SJSA1 (cell line): Measurements from ENCODE around the gene PHKA2. TPM values are rescaled to one million over a fixed set of nuclear protein-coding genes. Genes with fewer than 3 reads are reported as not detected.

Experiments used
- DNase-seq, 2 experiments: peaks; one replicate each; pipeline ENCODE4 v3.0.0-alpha.2; 2015 to 2020; ENCODE audit warnings: low spot score in 2 of 2, low read depth in 1 of 2
- H3K27ac ChIP-seq: fragments of 250-450 bp; sonication (Bioruptor Pico); 2 replicates; pipeline ENCODE4 v1.5.1; 2020; ENCODE audit warnings: mild to moderate bottlenecking, moderate library complexity
- H3K27me3 ChIP-seq: fragments of 250-450 bp; sonication (Bioruptor Pico); replicated peaks from 2 replicates; pipeline ENCODE4 v1.5.1; 2020; ENCODE audit warnings: mild to moderate bottlenecking, moderate library complexity
- H3K36me3 ChIP-seq: fragments of 250-450 bp; sonication (Bioruptor Pico); 2 replicates; pipeline ENCODE4 v1.5.1; 2020; ENCODE audit warnings: mild to moderate bottlenecking
- H3K4me1 ChIP-seq: fragments of 250-450 bp; sonication (Bioruptor Pico); replicated peaks from 2 replicates; pipeline ENCODE4 v1.6.1; 2021; ENCODE audit warnings: mild to moderate bottlenecking
- H3K4me3 ChIP-seq: fragments of 250-450 bp; sonication (Bioruptor Pico); 2 replicates; pipeline ENCODE4 v1.5.1; 2020; ENCODE audit warnings: mild to moderate bottlenecking
- H3K9me3 ChIP-seq: fragments of 250-450 bp; sonication (Bioruptor Pico); replicated peaks from 2 replicates; pipeline ENCODE4 v1.5.1; 2020; ENCODE audit warnings: mild to moderate bottlenecking
- total RNA-seq: library from RNA; depleted of rRNA; stranded (reverse); fragments of >200 nt; shearing (Covaris generic); gene quantifications from 2 replicates; pipeline ENCODE4 v1.2.3, GENCODE V29; 2014

The PHKA2 gene
- total RNA-seq, 1 experiment from 2014 or later = 10.8 TPM

DNA sequence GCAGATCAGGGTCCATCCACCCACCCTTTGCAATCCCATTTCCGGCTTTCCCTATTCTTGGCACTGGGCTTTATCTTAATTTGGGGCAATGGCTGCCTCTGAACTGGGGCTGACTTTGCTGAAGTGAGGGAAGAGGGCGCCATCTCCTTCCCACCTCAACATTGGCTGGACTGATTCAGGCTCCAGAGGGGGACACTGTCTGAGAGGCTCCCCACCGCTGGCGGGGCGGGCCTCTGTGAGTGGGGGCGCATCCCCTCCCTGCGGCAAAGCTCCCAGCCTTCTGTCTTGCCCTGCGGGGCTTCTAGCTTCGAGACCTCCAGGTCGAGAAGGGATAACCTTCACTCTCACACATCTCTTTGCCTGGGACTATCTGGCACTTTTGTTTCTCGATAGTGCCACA lies 85.8 kb downstream of the PHKA2 start:
- H3K27me3 ChIP-seq = no peaks in the 10 kb centered on the region
- H3K9me3 ChIP-seq = no peaks in the 10 kb centered on the region
- no peak for DNase-seq
- no peaks in the 10 kb centered on the region for H3K4me1 ChIP-seq
- no peaks in the 10 kb centered on the region for H3K36me3 ChIP-seq
- no peak overlapping the region for H3K4me3 ChIP-seq
- no peak overlapping the region for H3K27ac ChIP-seq

DNA sequence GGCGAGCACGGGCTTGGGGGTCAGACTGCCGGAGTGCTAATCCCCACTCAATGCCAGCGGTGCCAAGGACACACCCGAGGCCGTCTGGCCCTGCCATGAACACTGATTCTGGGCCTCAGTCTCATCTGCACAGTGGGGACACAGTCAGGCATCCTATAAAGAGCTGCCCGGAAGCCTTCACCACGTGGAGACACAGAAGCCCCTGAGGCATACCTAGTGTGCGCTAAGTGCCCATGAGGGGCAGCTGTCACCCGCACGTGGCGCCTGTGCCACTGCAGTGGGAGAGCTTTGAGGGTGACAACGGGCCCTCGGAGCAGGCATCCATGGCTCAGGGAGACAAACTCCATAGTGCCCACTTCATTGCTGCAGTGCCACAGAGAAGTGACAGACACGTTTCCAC lies 86.3 kb downstream of the PHKA2 start:
- no peaks in the 10 kb centered on the region for H3K9me3 ChIP-seq
- DNase-seq = no peak
- no peaks in the 10 kb centered on the region for H3K27me3 ChIP-seq

DNA sequence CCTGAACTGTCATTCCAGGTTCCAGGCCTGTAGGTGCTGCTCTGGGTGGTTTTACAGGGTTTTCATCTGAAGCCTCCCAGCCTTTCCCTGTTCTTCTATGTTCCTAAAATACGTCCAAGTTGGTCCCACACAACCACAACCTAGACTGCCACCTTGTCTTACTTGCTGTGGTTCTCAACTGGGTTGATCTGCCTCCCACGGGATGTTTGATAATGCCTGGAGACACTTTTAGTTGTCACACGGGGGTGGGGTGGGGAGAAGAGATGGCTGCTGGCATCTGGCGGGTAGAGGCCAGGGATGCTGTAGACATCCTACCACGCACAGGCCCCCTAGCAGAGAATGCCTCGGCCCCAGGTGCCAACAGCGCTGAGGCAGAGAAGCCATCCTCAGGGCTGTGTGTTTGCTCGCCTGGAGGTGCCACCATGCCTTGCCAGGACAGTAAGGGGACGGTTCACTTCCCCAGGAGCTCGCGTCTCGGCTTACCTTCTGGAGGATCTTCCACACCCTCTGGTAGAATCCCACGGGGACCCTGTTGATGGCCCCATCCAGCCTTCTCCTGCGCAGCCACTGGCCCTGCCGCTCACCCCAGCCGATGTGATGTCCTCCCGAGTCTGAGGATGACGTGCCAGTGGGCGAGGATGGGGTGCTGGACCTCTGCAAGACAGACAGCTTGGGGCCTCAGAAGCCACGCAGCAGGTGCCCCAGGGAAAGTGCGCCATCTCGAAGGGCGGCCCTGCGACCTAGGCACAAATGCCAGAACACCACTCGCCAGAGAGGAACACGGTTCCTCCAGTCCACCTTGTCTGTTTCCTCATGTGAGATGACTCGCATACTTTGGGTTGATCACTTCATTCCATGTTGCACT lies 87.0 kb downstream of the PHKA2 start:
- DNase-seq = no peak
- H3K36me3 ChIP-seq = no peaks in the 10 kb centered on the region
- no peaks in the 10 kb centered on the region for H3K4me1 ChIP-seq
- no peaks in the 10 kb centered on the region for H3K27me3 ChIP-seq
- no peaks in the 10 kb centered on the region for H3K9me3 ChIP-seq
- H3K4me3 ChIP-seq = no peak overlapping the region
- H3K27ac ChIP-seq = no peak overlapping the region

More for the DNA sequence above, 86.3 kb downstream of the PHKA2 start:
- Histone ChIP-seq H3K27ac (no peak overlapping the region), H3K4me3 (no peak overlapping the region), H3K4me1 (no peaks in the 10 kb centered on the region), H3K36me3 (no peaks in the 10 kb centered on the region)

DNA sequence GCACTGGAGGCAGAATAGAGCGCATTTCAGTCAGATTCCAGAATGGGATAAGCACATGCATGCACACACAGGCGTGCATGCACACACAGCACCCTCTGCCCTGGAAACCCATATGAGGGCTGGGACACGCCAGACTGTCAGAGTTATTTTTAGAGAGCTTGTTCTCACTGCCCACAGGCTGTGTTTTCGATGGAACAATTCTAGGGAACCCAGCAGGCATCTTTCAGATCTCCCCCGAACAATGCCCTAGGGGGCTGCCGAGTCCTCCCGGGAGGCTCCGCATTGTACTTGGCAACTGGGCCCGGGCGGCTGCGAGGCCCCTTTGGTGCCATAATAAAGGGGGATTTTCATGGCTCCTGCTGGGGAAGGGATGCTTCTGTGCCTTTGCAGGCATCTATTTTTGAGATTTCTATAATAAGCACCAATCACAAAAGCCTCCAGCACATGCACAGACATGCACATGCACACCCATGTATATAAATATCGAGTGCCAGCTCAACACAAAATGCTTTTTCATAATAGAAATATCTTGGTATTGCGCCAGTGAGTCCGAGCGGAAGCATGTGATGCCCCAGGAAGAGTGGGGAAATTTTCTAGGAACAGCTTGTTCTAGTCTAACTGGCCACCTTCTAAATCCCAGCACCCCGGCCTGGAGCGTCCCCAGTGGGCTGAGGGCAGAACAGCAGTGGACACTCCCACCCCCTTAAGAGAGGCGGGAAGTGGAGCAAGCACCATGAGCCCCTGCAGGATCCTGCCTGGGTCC lies 88.5 kb downstream of the PHKA2 start:
- H3K4me3 ChIP-seq = no peak overlapping the region
- no peaks in the 10 kb centered on the region for H3K36me3 ChIP-seq
- no peaks in the 10 kb centered on the region for H3K27me3 ChIP-seq
- no peak for DNase-seq
- H3K27ac ChIP-seq = no peak overlapping the region
- H3K4me1 ChIP-seq = no peaks in the 10 kb centered on the region
- no peaks in the 10 kb centered on the region for H3K9me3 ChIP-seq

DNA sequence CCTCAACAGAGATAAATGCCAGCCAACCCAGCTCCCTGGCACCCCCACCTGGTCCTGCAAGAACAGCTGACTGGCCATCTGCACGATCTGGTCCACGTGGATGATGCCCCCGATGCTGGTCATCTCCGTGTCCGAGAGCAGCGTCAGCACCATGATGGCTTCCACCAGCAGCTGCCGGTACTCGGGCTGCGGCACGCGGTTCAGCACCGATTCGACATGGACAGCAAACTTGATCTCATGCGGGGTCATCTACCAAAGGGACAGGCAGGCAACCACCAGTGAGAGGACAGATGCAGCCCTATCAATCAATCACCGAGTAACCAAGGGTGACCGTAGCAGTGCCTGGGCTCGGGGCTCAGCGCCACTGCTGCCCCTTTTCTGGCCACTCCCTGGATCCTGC lies 89.8 kb downstream of the PHKA2 start:
- no peak overlapping the region for H3K4me3 ChIP-seq
- no peaks in the 10 kb centered on the region for H3K4me1 ChIP-seq
- DNase-seq = no peak
- H3K36me3 ChIP-seq = no peaks in the 10 kb centered on the region
- no peak overlapping the region for H3K27ac ChIP-seq
- no peaks in the 10 kb centered on the region for H3K27me3 ChIP-seq
- H3K9me3 ChIP-seq = no peaks in the 10 kb centered on the region

DNA sequence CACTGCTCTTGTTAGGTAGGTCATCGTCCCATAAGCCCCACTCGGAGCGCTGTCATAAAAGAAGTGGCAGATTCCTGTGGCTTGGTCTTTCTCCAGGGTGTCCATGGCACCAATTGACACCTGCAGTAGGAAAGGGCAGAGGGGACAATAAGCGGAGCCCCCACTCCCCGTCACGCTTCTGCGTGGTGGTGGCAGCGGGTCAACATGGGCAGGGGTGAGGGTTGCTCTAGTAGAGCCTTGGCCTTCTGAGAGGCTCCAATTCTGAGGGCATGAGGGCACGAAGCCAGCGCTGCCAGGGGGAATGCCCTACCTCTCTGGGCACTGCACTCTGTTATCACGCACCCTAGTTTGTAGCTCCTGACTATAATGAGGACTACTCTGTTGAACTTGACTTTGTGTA lies 90.4 kb downstream of the PHKA2 start:
- Histone ChIP-seq H3K36me3 (no peaks in the 10 kb centered on the region), H3K4me3 (no peak overlapping the region), H3K4me1 (no peaks in the 10 kb centered on the region), H3K9me3 (no peaks in the 10 kb centered on the region), H3K27me3 (no peaks in the 10 kb centered on the region), H3K27ac (no peak overlapping the region)
- DNase-seq = no peak

DNA sequence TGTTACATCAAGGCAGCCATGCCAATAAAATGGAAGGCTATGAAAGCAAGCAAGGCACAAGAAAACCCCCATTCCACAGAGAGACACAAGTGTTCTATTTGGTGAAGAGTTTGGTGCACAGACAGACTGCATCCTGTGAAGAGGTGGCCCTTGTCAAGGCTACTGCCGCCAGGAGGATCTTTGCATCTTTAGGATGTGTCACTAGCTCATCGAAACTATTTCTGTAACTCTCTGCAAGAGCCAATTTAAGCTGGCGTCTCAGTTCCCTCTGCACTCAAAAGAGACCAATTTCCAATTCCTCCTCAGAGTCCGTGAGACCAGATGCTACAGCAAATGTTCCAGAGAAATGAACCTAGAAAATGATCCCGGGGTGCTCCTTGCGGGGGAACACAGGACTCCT lies 91.0 kb downstream of the PHKA2 start:
- H3K36me3 ChIP-seq = no peaks in the 10 kb centered on the region
- no peak for DNase-seq
- H3K4me1 ChIP-seq = no peaks in the 10 kb centered on the region
- no peaks in the 10 kb centered on the region for H3K27me3 ChIP-seq
- no peak overlapping the region for H3K4me3 ChIP-seq
- H3K27ac ChIP-seq = no peak overlapping the region
- H3K9me3 ChIP-seq = no peaks in the 10 kb centered on the region

DNA sequence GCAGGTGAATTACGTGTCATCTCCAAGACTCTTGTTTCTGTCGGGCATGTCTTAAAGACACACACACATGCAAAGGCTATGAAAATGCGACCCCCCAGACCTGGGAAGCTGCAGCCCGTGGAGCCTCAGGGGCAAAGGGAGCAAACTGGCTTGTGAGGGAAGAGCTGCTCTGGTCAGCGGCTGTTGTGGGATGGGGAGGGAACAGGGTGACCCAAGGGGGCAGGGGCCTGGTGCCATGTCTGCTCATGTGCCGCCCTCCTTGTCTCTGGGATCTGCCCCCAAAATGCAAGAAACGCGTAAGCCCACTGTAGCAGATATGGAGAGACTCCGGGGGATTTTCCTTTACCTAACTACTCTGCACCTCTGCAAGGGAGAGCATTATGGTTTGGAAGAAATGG lies 92.4 kb downstream of the PHKA2 start:
- Histone ChIP-seq H3K4me3 (no peak overlapping the region), H3K4me1 (peaks cover 4% of the 10 kb centered on the region), H3K9me3 (no peaks in the 10 kb centered on the region), H3K27me3 (no peaks in the 10 kb centered on the region), H3K36me3 (no peaks in the 10 kb centered on the region), H3K27ac (no peak overlapping the region)
- DNase-seq = no peak

DNA sequence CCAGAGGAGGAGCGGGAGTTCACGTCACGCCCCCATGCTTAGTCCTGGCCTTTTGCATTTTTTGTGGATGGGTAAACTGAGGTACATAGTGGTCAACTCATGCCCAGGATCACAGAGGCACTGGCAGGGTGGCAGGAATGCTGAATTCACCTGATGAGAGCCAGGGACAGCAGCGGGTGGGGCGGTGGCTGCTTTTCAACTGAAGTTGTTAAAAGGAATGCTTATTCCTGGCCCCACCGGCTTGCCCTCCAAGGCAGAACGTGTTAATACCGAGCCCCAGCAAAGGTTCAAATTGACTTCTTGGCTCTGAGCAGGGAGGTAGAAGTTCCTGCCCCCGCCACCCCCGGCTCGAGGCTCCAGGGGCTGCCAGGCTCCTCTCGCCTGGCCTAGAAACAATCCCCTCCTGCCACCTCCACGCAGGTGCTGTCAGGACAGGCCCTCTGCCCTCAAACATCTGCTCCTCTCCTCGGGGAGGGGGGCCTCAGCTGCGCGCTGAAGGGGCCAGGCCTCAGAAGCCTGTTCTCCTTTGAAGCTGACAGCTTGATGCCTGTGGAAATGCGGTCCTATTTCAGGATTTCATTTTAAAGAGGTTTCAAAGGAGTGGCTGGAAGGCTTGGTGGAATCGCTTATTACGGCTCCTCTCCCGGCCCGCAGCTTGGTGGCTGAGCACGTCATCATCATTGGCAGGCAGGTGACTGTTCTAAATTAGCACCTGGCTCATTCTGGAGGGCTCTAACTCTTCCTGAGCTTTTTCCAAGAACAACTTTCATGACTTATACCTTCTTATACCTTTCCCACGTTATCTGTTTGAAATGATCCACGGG lies 93.0 kb downstream of the PHKA2 start:
- H3K9me3 ChIP-seq = no peaks in the 10 kb centered on the region
- no peak overlapping the region for H3K27ac ChIP-seq
- H3K36me3 ChIP-seq = no peaks in the 10 kb centered on the region
- H3K4me1 ChIP-seq = peaks cover 10% of the 10 kb centered on the region
- H3K27me3 ChIP-seq = no peaks in the 10 kb centered on the region
- DNase-seq = no peak
- no peak overlapping the region for H3K4me3 ChIP-seq

DNA sequence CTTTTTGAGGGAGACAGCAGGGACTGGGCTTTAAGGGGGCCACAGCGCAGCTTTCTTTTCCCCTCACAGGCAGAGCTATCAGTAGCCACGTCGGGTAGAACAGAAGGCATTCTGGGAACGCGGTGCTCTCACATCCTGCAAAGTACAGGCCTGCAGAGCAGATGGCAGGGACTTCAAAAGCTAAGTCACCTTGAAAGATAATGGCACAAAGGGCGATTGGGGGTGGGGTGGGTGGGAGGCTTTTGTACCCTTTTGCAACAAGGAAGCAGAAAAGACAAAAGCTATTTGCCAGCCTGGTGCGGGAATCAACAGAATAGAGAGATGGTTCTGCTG lies 93.9 kb downstream of the PHKA2 start:
- Histone ChIP-seq H3K9me3 (no peaks in the 10 kb centered on the region), H3K27ac (no peak overlapping the region), H3K36me3 (no peaks in the 10 kb centered on the region), H3K27me3 (no peaks in the 10 kb centered on the region), H3K4me3 (no peak overlapping the region), H3K4me1 (peaks cover 16% of the 10 kb centered on the region)
- no peak for DNase-seq

DNA sequence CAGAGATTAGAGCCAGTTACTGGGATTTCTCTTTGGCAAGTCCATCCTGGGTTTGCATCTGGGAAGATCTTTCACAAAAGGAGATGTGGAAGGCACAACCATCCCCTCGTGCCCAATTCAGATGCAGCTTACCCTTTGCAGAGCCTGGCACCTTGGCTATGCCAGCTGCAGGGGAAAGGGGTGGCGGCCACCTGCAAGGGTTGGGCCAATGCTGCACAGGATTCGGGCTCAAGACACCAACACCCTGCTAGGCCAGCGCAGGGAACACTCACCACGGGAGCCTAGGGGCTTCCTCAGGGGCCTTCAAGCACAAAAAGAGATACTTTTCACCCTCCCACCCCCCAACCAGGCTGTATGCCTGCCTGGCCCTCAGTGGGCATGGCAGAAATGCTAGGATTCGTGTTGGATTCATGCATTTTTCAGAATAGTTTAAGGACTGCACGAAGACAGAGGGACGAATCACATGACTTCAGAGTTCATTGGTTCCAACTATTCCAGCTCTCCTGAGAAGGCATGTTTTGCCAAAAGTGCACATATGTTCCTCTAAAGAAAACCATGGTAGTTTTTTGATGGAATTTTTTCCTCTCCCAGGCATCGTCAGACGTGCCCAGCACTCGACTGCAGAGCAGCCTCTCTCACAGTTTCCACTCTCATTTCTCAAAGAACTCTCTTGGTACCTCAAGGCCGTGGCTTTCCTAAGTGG lies 94.4 kb downstream of the PHKA2 start:
- Histone ChIP-seq H3K36me3 (no peaks in the 10 kb centered on the region), H3K4me3 (no peak overlapping the region), H3K27me3 (no peaks in the 10 kb centered on the region), H3K9me3 (no peaks in the 10 kb centered on the region), H3K4me1 (peaks cover 16% of the 10 kb centered on the region), H3K27ac (no peak overlapping the region)
- DNase-seq = no peak

DNA sequence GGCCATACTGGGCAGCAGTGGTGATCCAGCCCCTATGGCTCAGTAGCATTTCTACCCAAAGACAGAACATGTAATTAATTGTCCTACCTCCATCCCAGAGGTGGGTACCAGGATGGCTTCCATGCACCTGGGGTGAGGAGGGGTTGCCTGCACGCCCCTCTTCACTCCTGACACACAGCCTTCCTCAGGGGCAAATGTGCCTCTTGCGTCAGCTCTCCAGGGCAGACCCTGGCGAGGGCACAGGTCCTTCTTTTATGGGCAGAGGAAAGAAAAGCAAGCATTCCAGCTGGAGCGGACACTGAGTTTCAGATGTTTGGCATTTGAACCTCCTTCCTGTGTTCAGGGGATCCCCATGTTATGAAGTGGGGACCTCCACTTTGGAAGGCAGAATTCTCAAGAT lies 95.6 kb downstream of the PHKA2 start:
- Histone ChIP-seq H3K4me3 (no peak overlapping the region), H3K27ac (no peak overlapping the region), H3K27me3 (no peaks in the 10 kb centered on the region), H3K4me1 (peaks cover 16% of the 10 kb centered on the region), H3K36me3 (no peaks in the 10 kb centered on the region), H3K9me3 (no peaks in the 10 kb centered on the region)
- DNase-seq = no peak

DNA sequence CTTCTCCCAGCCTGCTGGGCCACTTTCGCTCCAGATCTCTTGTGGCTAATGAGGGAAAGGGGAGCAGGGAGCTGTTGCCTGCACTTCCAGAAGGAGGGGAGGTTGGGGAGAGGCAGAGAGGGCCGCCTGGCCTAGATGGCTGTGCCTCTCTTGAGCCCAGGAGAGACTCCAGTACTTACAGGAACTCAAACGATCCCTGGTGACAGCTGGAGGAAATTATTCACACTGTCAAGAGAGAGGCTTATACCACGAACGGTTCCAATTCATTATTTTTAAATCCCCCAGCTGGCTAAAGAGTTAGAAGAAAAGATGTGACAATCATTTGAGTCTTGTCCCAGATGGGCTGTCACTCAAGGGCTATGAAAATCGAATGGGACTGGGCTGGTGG lies 96.1 kb downstream of the PHKA2 start:
- no peak overlapping the region for H3K27ac ChIP-seq
- H3K4me3 ChIP-seq = no peak overlapping the region
- no peak for DNase-seq
- H3K36me3 ChIP-seq = no peaks in the 10 kb centered on the region
- no peaks in the 10 kb centered on the region for H3K9me3 ChIP-seq
- H3K4me1 ChIP-seq = peaks cover 16% of the 10 kb centered on the region
- H3K27me3 ChIP-seq = no peaks in the 10 kb centered on the region
